Measurements from ENCODE around the gene ARMC10. TPM values are rescaled to one million over a fixed set of nuclear protein-coding genes. Genes with fewer than 3 reads are reported as not detected.
A peak's percentile ranks its signal among the peaks of the same experiment; 100 is the strongest.

The ARMC10 gene
- total and polyA plus RNA-seq, 4 donors: 14.6 to 20.1 (median 18.8) TPM

DNA sequence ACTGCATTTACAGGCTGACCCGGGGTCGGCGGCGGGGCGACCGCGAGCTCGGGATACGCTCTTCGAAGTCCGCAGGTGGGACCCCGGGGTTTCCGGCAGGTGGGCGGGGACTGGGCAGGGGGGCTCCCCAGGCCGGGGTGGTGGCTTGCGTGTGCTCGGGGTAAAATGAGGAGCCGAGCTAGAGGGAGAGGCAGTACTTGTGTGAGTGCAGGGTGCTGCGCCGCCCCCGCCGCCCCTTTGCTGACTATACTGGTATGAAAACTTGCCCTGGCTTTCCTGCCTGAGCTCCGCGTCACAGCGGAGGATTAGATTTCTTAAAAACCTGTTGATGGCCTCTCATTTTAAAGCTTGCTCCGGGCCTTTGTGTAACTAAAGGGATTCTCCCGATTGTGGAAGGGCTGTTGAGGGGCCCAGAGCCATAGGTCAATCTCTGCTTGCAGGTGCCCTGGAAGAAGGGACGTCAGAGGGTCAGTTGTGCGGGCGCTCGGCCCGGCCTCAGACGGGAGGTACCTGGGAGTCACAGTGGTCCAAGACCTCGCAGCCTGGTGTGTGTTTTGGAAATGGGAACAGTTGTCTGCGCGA lies 488 bp downstream of the ARMC10 start:
- Histone ChIP-seq H3K4me1 (ENCODE audit: control insufficient read depth in 4 of 4, insufficient read depth in 4 of 4, low read length in 3 of 4) (peaks cover 0 to 29% (median 20%) of the 10 kb centered on the region in 4 donors), H3K36me3 (ENCODE audit: control insufficient read depth in 4 of 4, insufficient read depth in 3 of 4, low read depth in 1 of 4, low read length in 3 of 4) (no peaks in the 10 kb centered on the region), H3K9ac (ENCODE audit: low read depth in 1 of 2, low read length in 2 of 2) (peak overlapping the region; percentile 57 to 90), H3K27me3 (ENCODE audit: control insufficient read depth in 4 of 4, insufficient read depth in 4 of 4, low read length in 3 of 4) (no peaks in the 10 kb centered on the region), H3K4me3 (ENCODE audit: low read depth in 1 of 3, low read length in 3 of 3) (peak overlapping the region; percentile 49 to 95 (median 68)), H3K27ac (ENCODE audit: low read depth in 1 of 2, low read length in 2 of 2) (peak overlapping the region; percentile 78 to 80), H3K9me3 (ENCODE audit: control insufficient read depth in 4 of 4, low read length in 3 of 4) (no peaks in the 10 kb centered on the region)
- peak in 1 of 2 donors; percentile 11 for TF ChIP-seq EGR1 (IDR thresholded peaks at IDR 0.05; ENCODE audit: low read depth in 2 of 2)
- TF ChIP-seq, protein P1, sequence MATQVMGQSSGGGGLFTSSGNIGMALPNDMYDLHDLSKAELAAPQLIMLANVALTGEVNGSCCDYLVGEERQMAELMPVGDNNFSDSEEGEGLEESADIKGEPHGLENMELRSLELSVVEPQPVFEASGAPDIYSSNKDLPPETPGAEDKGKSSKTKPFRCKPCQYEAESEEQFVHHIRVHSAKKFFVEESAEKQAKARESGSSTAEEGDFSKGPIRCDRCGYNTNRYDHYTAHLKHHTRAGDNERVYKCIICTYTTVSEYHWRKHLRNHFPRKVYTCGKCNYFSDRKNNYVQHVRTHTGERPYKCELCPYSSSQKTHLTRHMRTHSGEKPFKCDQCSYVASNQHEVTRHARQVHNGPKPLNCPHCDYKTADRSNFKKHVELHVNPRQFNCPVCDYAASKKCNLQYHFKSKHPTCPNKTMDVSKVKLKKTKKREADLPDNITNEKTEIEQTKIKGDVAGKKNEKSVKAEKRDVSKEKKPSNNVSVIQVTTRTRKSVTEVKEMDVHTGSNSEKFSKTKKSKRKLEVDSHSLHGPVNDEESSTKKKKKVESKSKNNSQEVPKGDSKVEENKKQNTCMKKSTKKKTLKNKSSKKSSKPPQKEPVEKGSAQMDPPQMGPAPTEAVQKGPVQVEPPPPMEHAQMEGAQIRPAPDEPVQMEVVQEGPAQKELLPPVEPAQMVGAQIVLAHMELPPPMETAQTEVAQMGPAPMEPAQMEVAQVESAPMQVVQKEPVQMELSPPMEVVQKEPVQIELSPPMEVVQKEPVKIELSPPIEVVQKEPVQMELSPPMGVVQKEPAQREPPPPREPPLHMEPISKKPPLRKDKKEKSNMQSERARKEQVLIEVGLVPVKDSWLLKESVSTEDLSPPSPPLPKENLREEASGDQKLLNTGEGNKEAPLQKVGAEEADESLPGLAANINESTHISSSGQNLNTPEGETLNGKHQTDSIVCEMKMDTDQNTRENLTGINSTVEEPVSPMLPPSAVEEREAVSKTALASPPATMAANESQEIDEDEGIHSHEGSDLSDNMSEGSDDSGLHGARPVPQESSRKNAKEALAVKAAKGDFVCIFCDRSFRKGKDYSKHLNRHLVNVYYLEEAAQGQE (IDR thresholded peaks at IDR 0.05): no peak
- WGBS: under 1% methylated on average over 36 of the region's 36 CpGs
- DNase-seq (ENCODE audit: low spot score): peak; percentile 65

DNA sequence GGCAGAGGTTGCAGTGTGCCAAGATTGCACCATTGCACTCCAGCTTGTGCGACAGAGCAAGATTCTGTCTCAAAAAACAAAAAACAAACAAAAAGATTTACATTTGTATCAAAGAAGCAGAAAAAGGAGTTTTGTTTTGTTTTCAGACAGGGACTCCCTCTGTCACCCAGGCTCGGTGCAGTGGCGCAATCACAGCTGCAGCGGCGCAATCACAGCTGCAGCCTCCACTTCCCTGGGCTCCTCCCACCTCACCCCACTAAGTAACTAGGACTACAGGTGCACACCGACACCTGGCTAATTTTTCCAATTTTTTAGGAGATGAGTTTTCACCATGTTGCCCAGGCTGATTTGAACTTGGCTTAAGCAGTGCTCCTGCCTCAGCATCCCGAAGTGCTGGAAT lies 1.8 kb downstream of the ARMC10 start:
- 83% methylated on average over 7 of the region's 7 CpGs for WGBS
- Histone ChIP-seq H3K9me3 (ENCODE audit: control insufficient read depth in 4 of 4, low read length in 3 of 4) (no peaks in the 10 kb centered on the region), H3K36me3 (ENCODE audit: control insufficient read depth in 4 of 4, insufficient read depth in 3 of 4, low read depth in 1 of 4, low read length in 3 of 4) (no peaks in the 10 kb centered on the region), H3K9ac (ENCODE audit: low read depth in 1 of 2, low read length in 2 of 2) (no peak overlapping the region), H3K27ac (ENCODE audit: low read depth in 1 of 2, low read length in 2 of 2) (no peak overlapping the region), H3K4me3 (ENCODE audit: low read depth in 1 of 3, low read length in 3 of 3) (no peak overlapping the region), H3K4me1 (ENCODE audit: control insufficient read depth in 4 of 4, insufficient read depth in 4 of 4, low read length in 3 of 4) (peaks cover 0 to 29% (median 20%) of the 10 kb centered on the region in 4 donors), H3K27me3 (ENCODE audit: control insufficient read depth in 4 of 4, insufficient read depth in 4 of 4, low read length in 3 of 4) (no peaks in the 10 kb centered on the region)
- DNase-seq (ENCODE audit: low spot score): no peak
- TF ChIP-seq, protein P2, sequence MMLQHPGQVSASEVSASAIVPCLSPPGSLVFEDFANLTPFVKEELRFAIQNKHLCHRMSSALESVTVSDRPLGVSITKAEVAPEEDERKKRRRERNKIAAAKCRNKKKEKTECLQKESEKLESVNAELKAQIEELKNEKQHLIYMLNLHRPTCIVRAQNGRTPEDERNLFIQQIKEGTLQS (IDR thresholded peaks at IDR 0.05): no peak
- TF ChIP-seq EGR1 (IDR thresholded peaks at IDR 0.05; ENCODE audit: low read depth in 2 of 2) (no peak), GABPA (IDR thresholded peaks at IDR 0.05 in 1 of 2, conservative IDR thresholded peaks at IDR 0.05 in 1 of 2) (no peak), TAF1 (conservative IDR thresholded peaks at IDR 0.05) (no peak), RXRA (IDR thresholded peaks at IDR 0.05) (no peak), JUND (IDR thresholded peaks at IDR 0.05) (no peak), HNF4G (IDR thresholded peaks at IDR 0.05) (no peak), HNF4A (conservative IDR thresholded peaks at IDR 0.05) (no peak), SP1 (IDR thresholded peaks at IDR 0.05) (no peak), NR2F2 (IDR thresholded peaks at IDR 0.05) (no peak)
- TF ChIP-seq, protein P3, sequence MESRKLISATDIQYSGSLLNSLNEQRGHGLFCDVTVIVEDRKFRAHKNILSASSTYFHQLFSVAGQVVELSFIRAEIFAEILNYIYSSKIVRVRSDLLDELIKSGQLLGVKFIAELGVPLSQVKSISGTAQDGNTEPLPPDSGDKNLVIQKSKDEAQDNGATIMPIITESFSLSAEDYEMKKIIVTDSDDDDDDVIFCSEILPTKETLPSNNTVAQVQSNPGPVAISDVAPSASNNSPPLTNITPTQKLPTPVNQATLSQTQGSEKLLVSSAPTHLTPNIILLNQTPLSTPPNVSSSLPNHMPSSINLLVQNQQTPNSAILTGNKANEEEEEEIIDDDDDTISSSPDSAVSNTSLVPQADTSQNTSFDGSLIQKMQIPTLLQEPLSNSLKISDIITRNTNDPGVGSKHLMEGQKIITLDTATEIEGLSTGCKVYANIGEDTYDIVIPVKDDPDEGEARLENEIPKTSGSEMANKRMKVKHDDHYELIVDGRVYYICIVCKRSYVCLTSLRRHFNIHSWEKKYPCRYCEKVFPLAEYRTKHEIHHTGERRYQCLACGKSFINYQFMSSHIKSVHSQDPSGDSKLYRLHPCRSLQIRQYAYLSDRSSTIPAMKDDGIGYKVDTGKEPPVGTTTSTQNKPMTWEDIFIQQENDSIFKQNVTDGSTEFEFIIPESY (IDR thresholded peaks at IDR 0.05): no peak
- TF ChIP-seq, protein P1 (IDR thresholded peaks at IDR 0.05): no peak
- TF ChIP-seq, protein P4, sequence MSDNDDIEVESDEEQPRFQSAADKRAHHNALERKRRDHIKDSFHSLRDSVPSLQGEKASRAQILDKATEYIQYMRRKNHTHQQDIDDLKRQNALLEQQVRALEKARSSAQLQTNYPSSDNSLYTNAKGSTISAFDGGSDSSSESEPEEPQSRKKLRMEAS (IDR thresholded peaks at IDR 0.05): no peak

Measured in liver (tissue), 9 donors.